Measurements from ENCODE around the gene B2M. TPM values are rescaled to one million over a fixed set of nuclear protein-coding genes. Genes with fewer than 3 reads are reported as not detected.

Gene B2M
- total RNA-seq, 1 donor from 2014 or later, result 120 TPM

- Mint-ChIP-seq H3K4me3 (no peak overlapping the region), H3K36me3 (no peaks in the 10 kb centered on the region), H3K9me3 (peaks cover 3% of the 10 kb centered on the region)
These were observed 53.7 kb downstream of the B2M start for GRCh38 chr15:44765036-44765435.

More at GRCh38 chr15:44765036-44765435, 53.7 kb downstream of the B2M start:
- Histone ChIP-seq H3F3A (ENCODE audit: low read depth) (no peaks in the 10 kb centered on the region), H3K9me3 (ENCODE audit: low read depth) (no peaks in the 10 kb centered on the region), H2AFZ (replicated peaks) (peak overlapping the region; percentile 42), H3K79me2 (ENCODE audit: low read depth) (no peaks in the 10 kb centered on the region), H3K9ac (no peak overlapping the region), H3K4me3 (no peak overlapping the region), H3K36me3 (no peaks in the 10 kb centered on the region), H3K4me2 (no peak overlapping the region), H4K20me1 (ENCODE audit: low read depth) (no peaks in the 10 kb centered on the region), H3K27ac (no peak overlapping the region), H3K27me3 (peaks cover 6% of the 10 kb centered on the region), H3K4me1 (no peaks in the 10 kb centered on the region)
- TF ChIP-seq EZH2 (IDR thresholded peaks at IDR 0.05), result no peak
- no peak for TF ChIP-seq CTCF (IDR thresholded peaks at IDR 0.05)
- no peak for TF ChIP-seq EZH2phosphoT487 (IDR thresholded peaks at IDR 0.05)
- Mint-ChIP-seq H3K27ac (no peak overlapping the region), H3K4me1 (no peaks in the 10 kb centered on the region), H3K27me3 (ENCODE audit: insufficient read depth, low read depth) (peaks cover 2% of the 10 kb centered on the region)
- DNase-seq (ENCODE audit: low spot score), result no peak

Small RNAs within 50 kb of the gene (small RNA-seq; reads per million reads assigned to genes)
- not detected for gene RF00019

Other genes with a start within 250 kb of the B2M start
- 43.8 and 76.2 TPM in 2 replicates for gene EIF3J, start 174.4 kb upstream of the B2M start, total RNA-seq (ENCODE audit: low replicate concordance)
- gene SPG11, start 47.9 kb upstream of the B2M start, total RNA-seq (ENCODE audit: low replicate concordance), result 60.1 and 65.9 TPM in 2 replicates
- gene PATL2, start 194 bp upstream of the B2M start, total RNA-seq (ENCODE audit: low replicate concordance), result 0.68 TPM in 1 of 2 replicates, not detected in the other
- gene TRIM69, start 25.0 kb downstream of the B2M start, total RNA-seq (ENCODE audit: low replicate concordance), result 0.46 and 0.51 TPM in 2 replicates
- gene TERB2, start 245.2 kb downstream of the B2M start, total RNA-seq (ENCODE audit: low replicate concordance), result not detected in 2 replicates